Cerebellar cortex (tissue), 1 donor: Measurements from ENCODE around the gene PHF11.
A peak's percentile ranks its signal among the peaks of the same experiment; 100 is the strongest.
"Not testable (repeated sequence)": the region's sequence is repeated elsewhere in the genome, so short reads cannot be mapped to it uniquely, and the experiment has no call there.

Source experiments
- DNase-seq: peaks from one replicate; pipeline ENCODE4 v3.0.0-alpha.2; 2015; ENCODE audit warnings: low spot score

The PHF11 gene

GRCh38 chr13:49495783-49496762 is at the start of gene PHF11:
Gene PHF11 (plus strand): TSS chr13:49495953. CDS start chr13:49496002, 49 bp downstream.
- peak; percentile 71 for DNase-seq

GRCh38 chr13:49446473-49446872 is 49.3 kb upstream of the PHF11 start:
- DNase-seq = no peak

- DNase-seq = no peak
These were observed 47.0 kb upstream of the PHF11 start for GRCh38 chr13:49448753-49449152.

- DNase-seq = no peak
These were observed 45.5 kb upstream of the PHF11 start for GRCh38 chr13:49450105-49450819.

- DNase-seq = no peak
These were observed 42.9 kb upstream of the PHF11 start for GRCh38 chr13:49452725-49453457.

- DNase-seq = no peak
These were observed 42.3 kb upstream of the PHF11 start for GRCh38 chr13:49453465-49453864.

GRCh38 chr13:49454388-49455006 is 41.3 kb upstream of the PHF11 start:
- no peak for DNase-seq

GRCh38 chr13:49455007-49455398 is 40.8 kb upstream of the PHF11 start:
- no peak for DNase-seq

GRCh38 chr13:49456156-49456555 is 39.6 kb upstream of the PHF11 start:
- DNase-seq = no peak

GRCh38 chr13:49457221-49457620 is 38.5 kb upstream of the PHF11 start:
- no peak for DNase-seq

GRCh38 chr13:49459580-49459979 is 36.2 kb upstream of the PHF11 start:
- no peak for DNase-seq

GRCh38 chr13:49464085-49464484 is 31.7 kb upstream of the PHF11 start:
- DNase-seq = no peak

GRCh38 chr13:49464621-49465325 is 31.0 kb upstream of the PHF11 start:
- DNase-seq = no peak

- no peak for DNase-seq
These were observed 29.4 kb upstream of the PHF11 start for GRCh38 chr13:49466292-49466838.

GRCh38 chr13:49472186-49472585 is 23.6 kb upstream of the PHF11 start:
- DNase-seq = no peak

- no peak for DNase-seq
These were observed 19.2 kb upstream of the PHF11 start for GRCh38 chr13:49476529-49476928.

- no peak for DNase-seq
These were observed 14.0 kb upstream of the PHF11 start for GRCh38 chr13:49481788-49482187.

GRCh38 chr13:49488563-49488962 is 7.2 kb upstream of the PHF11 start:
- no peak for DNase-seq

- no peak for DNase-seq
These were observed 1.1 kb upstream of the PHF11 start for GRCh38 chr13:49494645-49495044.

GRCh38 chr13:49496837-49497236 is 1.1 kb downstream of the PHF11 start:
- DNase-seq = not testable (repeated sequence)

- no peak for DNase-seq
These were observed 1.5 kb downstream of the PHF11 start for GRCh38 chr13:49497272-49497671.
